GM21723 (cell line): ENCODE results near the gene LILRB1.
"Not testable (repeated sequence)": the region's sequence is repeated elsewhere in the genome, so short reads cannot be mapped to it uniquely, and the experiment has no call there.

Experiments
- ATAC-seq: cut with Tn5 transposase; IDR thresholded peaks from one replicate; pipeline ENCODE4 v1.9.1; 2021; ENCODE audit warnings: mild to moderate bottlenecking, moderate library complexity; ENCODE audit not compliant: unreplicated experiment

LILRB1 gene

DNA sequence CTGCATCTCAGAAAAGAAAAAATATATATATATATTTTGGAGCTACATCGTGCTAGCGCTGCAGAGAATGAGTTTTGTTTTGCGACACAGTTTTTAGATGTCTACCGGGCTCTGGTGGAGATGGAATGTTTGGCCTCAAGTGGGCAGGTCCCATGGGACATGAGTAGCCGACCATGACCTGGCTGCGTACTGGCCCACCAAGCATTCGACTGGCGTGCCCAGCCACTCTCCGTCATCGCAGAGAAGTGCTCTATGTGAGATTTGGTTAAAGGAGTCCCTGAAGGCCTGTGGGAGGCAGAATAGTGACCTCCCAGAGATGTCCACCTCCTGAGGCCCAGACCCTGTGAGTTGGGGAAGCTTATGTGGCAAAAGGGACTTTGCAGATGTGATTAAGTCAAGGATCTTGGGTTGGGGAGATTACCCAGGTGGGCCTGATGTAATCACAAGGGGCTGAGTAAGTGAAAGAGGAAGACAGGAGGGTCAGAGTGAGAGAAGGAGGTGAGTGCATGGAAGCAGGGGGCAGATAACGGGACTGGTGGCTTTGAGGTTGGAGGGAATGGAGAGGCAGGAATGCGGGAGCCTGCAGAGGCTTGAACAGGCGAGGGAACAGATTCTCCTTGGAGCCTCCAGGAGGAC lies 31.7 kb downstream of the LILRB1 start:
- no peak for ATAC-seq

DNA sequence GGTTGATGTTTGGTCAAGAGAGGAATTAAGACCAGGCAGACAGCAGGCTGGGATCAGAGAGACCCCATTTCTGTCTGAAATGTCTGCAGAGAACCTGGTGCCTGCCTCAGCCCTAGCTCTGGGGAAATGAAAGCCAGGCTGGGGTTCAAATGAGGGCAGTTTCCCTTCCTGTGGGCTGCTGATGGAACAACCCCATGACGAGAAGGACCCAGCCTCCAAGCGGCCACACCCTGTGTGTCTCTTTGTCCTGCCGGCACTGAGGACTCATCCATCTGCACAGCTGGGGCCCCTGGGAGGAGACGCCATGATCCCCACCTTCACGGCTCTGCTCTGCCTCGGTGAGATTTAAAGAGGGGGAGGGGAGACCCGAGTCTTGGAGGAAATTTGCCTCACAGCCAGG lies 32.4 kb downstream of the LILRB1 start, which contains the start of gene LILRB4:
Gene LILRB4, plus strand, starts transcription at position 256 of the 400 bp plus-strand sequence. Its CDS starts 49 bp downstream, at position 305.
- ATAC-seq: no peak

DNA sequence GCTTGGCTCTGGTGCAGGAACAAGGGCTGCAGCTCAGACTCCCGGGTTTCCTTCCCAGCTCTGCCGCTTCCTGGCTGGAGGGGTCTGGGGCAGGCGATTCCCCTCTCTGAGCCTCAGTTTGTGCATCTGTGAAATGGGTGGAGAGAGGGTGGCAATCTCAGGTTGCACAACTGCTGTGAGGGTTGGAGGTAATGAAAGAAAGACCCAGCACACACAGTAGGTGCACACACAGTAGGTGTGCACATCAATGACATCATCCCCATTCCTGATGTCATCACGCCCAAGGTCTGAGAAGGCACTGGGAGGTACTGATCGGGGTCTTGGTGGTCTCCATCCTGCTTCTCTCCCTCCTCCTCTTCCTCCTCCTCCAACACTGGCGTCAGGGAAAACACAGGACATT lies 35.2 kb downstream of the LILRB1 start:
- ATAC-seq: no peak

DNA sequence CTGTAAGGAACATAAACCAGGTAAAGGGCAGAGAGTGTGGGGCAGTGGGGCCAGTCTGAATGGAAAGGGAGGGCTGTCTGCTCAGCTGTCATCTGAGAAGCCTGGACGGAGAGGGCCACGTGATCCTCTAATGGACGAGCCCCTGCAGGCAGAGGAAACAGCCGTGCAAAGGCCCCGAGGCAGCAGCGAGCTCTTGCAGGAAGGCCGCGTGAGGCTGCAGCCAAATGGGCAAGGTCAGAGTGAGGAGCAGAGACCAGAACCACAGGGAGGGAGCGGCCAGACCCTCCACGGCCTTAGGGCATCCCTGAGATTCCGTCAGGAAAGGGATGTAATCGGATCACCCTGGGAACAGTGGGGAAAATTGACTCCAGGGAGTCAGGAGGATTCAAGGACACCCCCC lies 36.9 kb downstream of the LILRB1 start:
- ATAC-seq: no peak

DNA sequence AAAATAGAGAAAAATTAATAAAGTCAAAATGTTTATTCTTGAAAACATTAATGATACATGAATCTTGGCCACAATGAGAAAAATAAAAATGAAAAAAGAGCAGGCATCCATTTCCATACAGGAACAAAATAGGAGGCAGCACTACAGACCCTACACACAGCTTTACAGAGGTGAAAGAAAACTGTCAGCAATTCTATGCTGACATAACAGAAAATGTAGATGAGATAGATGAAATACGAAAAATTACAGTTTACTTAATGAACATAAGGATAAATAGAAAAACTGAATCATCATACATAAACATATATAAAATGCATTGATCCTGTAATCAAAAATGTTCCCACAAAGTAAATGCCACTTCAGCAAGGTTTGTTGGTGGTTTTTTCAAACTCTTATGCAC lies 38.1 kb downstream of the LILRB1 start:
- no peak for ATAC-seq

DNA sequence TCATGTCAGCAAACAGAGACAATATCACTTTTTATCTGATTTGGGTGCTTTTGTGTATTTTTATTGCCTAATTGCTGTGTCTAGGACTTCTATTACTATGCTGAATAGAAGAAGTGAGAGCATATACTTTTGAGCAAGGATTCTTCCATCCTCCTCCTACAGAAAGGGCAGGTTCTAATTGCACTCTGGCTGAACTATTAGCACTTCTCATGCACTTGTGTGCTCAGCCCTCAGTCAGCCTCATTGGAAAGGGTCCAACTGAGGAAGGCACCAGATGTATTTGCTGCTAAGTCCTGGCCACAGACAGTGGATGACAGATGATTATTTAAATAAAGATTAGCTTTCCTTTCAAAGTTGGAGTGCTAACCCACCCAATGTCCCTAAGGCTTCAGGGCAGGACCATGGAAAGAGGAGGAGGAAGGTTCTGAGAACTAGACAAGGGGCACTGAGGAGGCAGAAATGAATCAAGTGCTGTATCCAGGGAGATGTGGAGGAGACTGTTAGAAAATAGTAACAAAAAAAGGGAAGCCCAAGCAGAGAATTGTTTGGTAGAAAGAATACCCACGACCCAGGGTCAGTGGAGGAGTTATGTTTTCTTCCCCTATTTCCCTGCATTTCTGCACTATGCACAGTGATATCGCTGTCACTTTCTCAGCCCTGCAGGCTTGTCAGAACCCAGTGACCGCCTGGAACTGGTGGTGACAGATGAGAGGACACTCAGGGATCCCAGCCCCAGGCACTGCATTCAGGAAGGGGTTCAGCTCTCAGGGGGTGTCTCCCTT lies 40.5 kb downstream of the LILRB1 start:
- no peak for ATAC-seq

DNA sequence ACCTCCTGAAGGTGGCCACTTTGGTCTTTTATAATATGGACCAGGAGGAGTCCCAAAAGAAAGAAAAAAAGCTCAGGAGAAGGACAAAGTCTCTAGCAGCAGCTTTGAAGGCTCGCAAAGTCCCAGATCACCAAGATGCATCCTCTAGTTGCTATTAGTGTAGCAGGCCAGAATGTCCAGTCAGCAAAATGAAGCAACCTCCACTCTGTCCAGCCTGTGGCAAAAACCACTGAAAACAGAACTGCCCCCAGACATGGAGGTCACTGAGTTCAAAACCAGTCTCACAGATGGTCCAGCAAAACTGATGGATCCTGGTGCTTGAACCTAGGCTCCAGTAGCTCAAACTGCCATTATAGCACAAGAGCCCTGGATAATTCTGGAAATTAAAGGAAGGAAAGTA lies 42.9 kb downstream of the LILRB1 start:
- ATAC-seq: no peak

DNA sequence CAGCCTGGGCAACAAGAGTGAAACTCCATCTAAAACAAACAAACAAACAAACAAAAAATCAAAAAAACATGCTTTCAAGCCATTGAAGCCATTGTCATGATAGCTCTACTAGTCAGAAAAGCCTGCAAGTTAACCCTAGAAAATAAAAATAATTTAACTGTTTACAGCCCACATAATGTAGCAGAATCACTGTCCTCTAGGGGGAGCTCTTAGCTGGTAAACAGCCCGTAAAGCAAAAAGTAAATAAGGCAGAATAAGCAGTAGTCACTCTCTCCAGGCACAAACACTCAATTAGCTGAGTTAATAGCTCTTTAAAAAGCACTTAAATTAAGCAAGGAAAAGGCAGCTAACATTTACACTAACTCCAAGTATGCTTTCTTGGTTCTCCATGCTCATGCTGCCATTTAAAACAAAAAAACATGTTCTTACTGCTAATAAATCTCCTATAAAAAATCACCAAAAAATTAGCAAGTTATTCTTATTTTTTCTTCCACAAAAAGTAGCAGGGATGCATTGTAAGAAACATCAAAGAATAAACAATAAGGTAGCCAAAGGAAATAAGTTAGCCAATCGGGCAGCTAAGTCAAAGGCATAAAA lies 43.8 kb downstream of the LILRB1 start:
- ATAC-seq: no peak

DNA sequence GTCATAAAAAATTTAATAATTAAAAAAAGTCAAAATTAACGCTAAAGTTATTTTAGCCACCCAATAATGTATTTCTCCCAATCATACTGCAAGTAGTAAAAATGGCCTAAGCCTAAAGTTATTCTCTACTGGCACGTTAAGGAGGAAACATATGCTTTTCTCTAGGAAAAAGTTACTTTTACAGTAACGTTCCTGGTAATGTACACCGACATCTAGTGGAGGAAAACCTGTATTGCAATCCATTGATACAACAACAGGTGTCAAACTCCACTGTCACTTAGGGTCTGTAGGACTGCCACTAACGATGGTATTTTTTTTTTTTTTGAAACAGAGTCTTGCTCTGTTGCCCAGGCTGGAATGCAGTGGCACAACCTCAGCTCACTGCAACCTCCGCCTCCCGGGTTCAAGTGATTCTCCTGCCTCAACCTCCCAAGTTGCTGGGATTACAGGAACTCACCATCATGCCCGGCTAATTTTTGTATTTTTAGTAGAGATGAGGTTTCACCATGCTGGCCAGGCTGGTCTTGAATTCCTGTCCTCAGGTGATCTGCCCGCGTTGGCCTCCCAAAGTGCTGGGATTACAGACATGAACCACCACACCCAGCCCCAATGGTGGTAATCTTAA lies 46.0 kb downstream of the LILRB1 start:
- ATAC-seq: not testable (repeated sequence)

DNA sequence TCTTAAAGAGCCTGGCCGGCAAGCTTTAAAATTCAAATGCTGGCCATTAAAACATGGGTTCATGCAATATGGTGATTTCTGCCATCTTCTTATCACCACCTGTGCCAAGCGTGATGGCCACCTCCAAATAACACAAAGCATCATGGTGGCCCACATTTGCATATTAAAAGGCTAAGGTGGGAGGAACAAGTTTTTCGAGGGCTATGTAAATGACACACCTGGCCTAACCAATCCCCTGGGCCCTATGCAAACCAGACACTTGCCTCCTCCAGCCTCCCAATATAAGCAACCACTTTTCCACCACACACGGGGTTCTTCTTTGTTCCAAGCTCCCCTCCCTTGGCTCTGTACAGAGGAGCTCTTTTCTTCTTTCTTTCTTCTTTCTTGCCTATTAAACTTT lies 46.9 kb downstream of the LILRB1 start:
- ATAC-seq: no peak

DNA sequence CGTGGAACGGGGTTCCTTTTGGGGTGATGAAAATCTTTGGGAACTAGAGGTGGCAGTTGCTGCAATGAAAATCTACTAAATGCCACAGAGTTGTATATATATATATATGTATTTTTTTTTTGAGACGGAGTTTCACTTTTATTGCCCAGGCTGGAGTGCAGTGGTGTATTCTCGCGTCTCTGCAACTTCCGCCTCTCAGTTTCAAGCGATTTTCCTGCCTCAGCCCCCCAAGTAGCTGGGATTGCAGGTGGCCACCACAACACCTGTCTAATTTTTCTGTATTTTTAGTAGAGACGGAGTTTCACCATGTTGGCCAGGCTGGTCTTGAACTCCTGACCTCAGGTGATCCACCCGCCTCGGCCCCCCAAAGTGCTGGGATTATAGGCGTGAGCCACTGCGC lies 51.3 kb downstream of the LILRB1 start:
- ATAC-seq: not testable (repeated sequence)

DNA sequence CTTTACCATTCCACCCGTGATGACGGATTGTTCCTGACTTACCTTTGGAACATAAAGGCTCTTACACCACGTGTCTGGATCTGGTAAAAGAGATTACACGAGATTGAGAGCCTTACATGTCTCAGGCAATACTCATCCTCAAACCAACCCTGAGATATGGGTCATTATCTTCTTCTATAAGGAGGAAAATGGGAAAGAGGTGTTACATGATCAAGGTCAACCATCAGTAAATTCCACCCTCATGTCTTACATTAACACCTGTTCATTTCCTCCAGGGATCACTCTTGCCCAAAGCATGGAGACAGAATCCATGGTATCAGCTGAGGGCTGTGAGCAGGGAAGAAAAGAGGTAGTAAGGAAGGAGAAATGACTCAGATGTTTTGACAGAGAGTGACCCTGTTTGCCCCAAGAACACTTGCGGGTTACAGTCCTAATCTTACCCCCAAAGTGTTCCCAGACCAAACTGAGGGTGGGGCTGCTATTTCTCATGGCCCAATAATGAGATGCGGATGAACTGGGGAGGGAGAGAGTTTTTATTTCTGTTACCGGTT lies 52.1 kb downstream of the LILRB1 start:
- no peak for ATAC-seq

DNA sequence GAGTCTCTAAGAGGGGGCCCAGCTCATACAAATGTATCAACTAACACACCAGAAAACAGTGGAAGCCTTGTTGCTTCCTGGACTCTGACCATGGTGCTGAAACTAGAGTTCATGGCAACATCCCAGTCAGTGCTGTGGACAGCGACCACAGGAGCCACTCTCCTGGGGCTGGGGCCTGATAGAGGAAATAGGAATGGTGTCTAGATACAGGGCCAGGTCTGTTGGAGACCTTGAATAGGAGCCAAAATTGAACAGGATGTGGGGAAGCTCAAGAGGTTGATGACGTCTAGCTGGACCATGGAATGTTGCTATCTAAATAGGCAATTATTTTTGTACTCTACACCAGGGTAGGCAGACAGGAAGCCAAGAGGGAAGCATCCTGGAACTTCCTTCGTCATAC lies 54.2 kb downstream of the LILRB1 start:
- no peak for ATAC-seq
